HG02610 (cell line): ENCODE data around the gene NUBPL.
"Not testable (repeated sequence)": the region's sequence is repeated elsewhere in the genome, so short reads cannot be mapped to it uniquely, and the experiment has no call there.

Source experiments
- ATAC-seq: cut with Tn5 transposase; IDR thresholded peaks from one replicate; pipeline ENCODE4 v1.9.1; 2021; ENCODE audit warnings: mild to moderate bottlenecking, moderate library complexity; ENCODE audit not compliant: unreplicated experiment

NUBPL gene

DNA sequence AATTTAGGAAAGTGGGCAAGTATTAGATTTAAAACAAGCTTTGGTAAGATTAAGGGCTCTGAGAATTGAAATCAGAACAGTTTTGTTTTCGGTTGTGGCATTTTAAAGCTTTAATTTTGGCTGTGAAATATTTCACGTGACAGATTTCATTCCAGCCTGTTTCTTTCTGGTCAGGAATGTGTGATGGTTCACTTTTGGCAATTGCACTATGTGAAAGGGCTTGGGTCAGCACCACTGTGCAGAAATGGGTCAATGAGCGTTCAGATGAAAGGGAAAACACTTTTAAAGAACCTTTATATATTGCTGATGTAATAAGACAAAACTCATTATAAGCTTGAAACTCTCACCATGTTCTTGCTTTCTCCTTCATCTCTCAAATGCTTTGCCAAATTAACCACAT is 17.1 kb downstream of the NUBPL start:
- ATAC-seq: no peak

DNA sequence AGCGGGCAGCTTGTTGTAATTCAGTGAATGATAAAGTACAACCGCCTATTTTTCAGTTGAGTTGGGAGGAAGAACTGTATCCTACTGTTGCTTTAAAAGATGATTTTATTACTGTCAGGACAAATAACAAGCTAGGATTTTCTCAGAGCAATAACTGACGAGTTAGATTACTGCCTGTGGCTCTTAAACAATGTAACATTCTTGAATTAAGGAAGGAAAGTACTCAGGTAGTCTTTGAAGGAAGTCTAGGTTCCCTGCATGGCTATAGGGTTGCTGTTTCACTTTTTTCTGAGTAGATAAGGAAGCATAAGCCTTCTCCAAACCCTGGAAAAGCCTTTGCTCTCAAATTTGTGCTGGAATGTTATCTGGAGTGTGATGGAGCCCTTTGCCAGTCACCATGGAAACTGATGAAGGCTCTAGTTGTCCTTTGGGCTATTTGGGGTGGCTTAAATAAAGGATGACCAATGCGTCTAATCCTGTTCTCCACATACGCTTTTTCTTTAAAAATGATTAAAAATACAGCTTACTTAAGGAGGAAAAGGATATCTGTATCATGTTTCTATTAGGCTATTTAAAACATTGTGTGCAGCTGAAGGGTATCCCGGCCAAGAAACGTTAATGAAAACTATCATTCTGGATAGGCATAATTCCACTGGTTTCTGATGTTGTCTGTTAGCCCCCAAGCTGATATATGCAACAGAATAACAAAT is 17.7 kb downstream of the NUBPL start:
- ATAC-seq: no peak

DNA sequence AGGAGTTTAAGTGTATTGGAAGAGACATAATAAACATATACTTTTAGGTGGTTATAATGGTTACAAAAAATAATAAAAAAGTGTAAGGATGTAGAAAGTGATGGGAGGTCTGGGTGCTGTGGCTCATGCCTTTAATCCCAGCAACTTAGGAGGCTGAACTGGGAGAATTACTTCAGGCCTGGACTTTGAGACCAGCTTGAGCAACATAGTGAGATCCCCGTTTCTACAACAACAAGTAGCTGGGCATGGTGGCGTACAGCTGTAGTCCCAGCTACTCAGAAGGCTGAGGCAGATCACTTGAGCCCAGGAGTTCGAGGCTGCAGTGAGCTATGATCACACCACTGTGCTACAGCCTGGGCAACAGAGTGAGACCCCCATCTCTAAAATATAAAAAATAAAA is 19.0 kb downstream of the NUBPL start:
- no peak for ATAC-seq

DNA sequence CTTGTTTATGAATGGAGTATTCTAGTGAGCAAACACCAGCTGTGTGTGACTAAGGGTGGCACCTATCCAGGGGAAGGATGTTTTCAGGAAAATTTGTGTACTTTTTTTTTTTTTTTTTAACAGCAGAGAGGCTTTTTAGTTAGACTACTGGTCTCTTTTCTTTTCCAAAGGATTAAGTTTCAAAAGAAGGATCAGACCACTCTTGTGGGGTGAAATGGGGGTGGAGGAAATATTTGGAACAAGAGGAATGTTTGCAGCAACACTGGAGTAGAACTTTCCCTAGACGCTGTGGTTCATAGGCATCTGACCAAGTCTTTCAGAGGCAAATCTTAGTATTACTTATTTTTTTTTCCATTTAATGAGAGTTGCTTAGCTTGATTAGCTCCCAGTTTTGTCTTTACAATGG is 21.1 kb downstream of the NUBPL start:
- no peak for ATAC-seq

DNA sequence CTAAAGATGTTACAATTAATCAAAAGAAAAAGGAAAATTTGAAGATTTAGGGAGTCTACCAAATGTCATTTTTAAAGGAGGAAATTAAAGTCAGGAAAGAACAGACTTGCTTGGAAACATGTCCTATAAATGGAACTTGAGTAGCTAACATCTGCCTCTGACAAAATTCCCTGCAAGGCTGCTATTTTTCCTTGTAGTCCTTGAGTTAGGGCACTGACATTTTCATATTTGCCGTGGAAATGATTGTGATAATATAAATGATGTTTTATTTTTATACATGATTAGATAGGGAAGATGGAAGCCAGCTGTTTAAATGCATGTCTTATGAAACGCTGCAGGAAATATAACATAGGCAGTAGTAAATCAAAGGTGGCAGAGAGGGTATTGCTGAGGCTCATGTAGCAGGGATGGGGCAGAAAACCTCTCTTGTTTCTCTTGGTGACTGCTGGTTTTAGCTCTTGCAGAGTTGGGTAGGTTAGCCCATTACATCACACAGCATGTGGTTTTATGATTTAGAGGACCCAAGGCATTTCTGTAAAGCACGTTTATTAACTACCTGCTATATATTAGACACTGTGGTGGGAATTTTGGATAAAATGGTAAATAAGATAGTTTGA is 21.7 kb downstream of the NUBPL start:
- no peak for ATAC-seq

DNA sequence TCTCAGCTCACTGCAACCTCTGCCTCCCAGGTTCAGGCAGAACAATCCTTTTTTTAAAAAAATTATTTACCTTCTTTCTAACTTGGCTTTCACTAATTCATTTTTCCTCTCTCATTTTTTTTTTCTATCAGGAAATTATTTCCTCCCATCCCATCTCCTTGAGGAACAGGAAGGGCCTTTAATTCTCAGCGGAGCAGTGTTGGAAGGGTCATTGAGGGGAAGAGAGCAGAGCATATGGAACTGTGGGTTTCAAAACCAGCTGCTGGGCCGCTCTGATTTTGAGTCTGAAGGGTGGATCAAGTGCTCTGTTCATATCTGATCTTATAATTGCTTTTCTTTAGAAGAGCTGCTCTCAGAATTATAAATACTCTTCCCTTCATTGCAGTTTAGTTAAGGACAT is 29.0 kb downstream of the NUBPL start:
- ATAC-seq: no peak

DNA sequence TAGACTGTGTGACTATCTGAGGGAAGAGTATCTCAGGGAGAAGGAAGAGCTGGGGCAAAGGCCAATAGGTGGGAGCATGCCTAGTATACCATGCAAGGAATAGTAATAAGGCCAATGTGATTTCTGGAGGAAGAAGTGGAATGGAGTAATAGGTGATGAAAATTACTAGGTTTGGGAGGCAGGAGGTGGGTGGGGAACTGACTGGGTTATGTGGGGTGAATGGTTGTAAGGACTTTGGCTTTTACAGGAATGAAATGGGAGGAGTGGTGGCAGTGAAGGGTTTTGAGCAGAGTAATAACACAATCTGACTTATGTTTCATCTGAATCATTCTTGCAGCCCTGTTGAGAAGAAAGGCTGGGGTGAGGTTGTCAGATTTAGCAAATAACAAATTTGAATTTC is 30.9 kb downstream of the NUBPL start:
- no peak for ATAC-seq

DNA sequence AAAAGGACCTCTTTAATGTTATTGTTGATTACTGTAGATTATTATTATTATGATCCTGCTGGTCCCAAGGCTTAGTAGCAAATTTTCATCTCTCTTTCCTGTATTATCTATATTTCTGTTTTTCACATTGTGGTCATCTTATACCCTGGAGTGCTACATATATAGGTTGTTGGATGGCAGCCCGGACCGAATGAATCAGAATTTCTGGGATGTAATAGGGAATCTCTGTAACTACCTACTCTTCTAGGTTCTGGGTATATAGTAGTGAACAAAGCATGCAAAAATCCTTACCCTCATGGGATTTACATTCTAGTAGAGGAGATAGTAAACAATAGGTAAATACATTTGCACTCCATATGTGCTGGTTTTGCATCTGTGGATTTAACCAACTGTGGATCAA is 31.4 kb downstream of the NUBPL start:
- ATAC-seq: no peak

DNA sequence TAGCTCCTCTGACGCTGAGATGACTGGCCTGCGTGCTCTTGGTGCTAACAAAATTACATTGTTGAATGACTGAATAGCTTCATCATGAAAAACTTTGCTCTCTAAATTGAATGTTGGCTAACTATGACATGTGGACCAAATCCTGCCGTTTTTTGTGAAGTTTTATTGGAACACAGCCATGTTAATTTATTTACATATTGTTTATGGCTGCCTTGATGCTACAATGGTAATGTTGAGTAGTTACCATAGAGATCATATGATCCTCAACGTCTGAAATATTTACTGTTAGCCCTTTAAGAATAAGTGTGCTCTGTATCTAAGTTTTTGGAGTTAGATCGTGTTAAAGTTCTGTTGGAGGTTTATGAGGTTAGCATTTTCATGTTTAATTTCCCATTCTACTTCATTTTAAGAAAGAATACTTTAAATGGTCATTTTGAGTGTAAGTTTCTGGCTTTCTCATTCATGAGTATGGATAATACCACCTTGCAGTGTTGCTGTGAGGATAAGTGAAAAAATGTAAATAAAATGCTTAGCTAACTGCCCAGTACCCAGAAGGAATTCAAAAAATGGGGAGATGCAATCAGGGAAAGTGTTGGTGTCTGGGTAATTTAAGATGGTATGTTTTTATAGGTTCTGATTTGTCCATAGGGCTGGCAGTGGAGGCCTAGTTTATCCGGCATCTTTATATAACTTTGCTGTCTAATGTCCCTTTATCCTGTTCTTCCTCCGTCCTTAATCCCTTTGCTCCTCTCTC is 35.3 kb downstream of the NUBPL start:
- ATAC-seq: no peak

DNA sequence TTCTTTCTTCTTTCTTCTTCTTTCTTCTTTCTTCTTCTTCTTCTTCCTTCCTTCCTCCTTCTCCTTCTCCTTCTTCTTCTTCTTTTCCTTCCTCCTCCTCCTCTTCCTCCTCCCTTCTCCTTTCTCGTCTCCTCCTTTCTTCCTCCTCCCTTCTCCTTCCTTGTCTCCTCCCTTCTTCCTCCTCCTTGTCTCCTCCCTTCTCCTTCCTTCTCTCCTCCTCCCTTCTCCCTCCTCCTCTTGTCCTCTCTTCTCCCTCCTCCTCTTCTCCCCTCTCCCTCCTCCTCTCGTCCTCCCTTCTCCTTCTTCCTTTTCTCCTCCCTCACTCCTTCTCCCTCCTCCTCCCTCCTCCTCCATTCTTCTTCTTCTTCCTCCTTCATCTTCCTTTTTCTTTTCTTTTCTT is 44.5 kb downstream of the NUBPL start:
- ATAC-seq: no peak

DNA sequence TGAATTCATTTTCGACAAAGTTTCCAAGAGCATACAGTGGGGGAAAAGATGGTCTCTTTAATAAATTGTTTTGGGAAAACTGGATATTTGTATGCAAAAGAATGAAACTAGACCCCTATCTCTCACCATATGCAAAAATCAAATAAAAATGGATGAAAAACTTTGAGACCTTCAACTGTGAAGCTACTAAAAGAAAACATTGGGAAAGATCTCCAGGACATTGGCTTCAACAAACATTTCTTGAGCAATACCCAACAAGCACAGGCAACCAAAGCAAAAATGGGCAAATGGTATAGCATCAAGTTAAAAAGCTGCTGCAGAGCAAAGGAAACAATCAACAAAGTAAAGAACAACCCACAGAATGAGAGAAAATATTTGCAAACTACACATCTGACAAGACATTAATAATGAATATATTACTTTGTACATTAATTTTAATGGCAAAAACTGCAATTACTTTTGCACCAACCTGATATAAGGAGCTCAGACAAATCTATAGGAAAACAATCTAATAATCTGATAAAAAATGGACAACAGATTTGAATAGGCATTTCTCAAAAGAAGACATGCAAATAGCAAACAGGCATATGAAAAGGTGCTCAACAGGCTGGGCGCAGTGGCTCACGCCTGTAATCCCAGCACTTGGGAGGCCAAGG is 50.7 kb downstream of the NUBPL start:
- ATAC-seq: no peak

DNA sequence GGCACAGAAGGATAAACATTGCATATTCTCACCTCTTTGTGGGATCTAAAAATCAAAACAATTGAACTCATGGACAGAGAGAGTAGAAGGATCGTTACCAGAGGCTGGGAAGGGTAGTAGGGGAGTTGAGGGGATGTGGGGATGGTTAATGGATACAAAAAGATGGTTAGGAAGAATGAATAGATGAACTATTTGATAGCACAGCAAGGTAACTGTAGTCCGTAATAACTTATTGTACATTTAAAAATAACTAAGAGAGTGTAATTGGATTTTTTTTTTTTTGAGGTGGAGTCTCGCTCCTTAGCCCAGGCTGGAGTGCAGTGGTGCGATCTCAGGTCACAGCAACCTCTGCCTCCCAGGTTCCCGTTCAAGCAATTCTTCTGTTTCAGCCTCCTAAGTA is 52.0 kb downstream of the NUBPL start:
- no peak for ATAC-seq

DNA sequence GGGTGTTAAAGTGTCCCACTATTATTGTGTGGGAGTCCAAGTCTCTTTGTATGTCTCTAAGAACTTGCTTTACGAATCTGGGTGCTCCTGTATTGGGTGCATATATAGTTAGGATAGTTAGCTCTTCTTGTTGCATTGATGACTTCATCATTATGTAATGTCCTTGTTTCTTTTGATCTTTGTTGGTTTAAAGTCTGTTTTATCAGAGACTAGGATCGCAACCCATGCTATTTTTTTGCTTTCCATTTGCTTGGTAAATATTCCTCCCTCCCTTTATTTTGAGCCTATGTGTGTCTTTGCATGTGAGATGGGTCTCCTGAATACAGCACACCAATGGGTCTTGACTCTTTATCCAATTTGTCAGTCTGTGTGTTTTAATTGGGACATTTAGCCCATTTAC is 57.7 kb downstream of the NUBPL start:
- not testable (repeated sequence) for ATAC-seq

DNA sequence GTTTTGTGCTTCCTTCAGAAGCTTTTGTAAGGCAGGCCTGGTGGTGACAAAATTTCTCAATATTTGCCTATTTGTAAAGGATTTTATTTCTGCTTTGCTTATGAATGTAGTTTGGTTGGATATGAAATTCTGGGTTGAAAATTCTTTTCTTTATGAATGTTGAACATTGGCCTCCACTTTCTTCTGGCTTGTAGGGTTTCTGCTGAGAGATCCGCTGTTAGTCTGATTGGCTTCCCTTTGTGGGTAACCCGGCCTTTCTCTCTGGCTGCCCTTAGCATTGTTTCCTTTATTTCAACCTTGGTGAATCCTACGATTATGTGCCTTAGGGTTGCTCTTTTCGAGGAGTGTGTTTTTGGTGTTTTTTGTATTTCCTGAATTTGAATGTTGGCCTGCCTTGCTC is 58.2 kb downstream of the NUBPL start:
- no peak for ATAC-seq

DNA sequence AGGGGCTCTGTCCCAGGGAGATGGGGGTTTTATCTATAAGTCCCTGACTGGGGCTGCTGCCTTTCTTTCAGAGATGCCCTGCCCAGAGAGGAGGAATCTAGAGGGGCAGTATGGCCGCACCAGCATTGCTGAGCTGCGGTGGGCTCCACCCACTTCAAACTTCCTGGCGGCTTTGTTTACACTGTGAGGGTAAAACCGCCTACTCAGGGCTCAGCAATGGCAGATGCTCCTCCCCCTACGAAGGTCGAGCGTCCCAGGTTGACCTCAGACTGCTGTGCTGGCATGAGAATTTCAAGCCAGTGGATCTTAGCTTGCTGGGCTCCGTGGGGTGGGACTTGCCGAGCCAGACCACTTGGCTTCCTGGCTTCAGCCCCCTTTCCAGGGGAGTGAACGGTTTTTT is 59.7 kb downstream of the NUBPL start:
- ATAC-seq: not testable (repeated sequence)

DNA sequence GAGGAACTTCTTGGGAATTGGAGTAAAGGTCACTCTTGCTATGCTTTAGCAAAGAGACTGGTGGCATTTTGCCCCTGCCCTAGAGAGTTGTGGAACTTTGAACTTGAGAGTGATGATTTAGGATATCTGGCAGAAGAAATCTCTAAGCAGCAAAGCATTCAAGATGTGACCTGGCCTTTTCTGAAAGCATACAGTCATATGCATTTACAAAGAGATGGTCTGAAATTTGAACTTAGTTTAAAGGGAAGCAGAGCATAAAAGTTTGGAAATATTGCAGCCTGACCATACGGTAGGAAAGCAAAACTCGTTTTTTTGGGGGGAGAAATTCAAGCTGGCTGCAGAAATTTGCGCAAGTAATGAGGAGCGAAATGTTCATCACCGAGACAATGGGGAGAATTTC is 60.9 kb downstream of the NUBPL start:
- ATAC-seq: no peak

DNA sequence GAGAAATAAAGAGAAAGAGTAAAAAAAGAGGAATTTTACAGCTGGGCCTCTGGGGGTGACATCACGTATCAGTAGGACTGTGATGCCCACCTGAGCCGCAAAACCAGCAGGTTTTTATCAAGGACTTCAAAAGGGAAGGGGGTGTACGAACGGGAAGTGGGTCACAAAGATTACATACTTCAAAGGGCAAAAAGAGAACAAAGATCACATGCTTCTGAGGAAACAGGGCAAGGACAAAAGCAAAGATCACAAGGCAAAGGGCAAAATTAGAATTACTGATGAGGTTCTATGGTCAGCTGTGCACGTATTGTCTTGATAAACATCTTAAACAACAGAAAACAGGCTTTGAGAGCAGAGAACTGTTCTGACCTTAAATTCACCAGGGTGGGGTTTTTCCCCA is 91.7 kb downstream of the NUBPL start:
- ATAC-seq: not testable (repeated sequence)

DNA sequence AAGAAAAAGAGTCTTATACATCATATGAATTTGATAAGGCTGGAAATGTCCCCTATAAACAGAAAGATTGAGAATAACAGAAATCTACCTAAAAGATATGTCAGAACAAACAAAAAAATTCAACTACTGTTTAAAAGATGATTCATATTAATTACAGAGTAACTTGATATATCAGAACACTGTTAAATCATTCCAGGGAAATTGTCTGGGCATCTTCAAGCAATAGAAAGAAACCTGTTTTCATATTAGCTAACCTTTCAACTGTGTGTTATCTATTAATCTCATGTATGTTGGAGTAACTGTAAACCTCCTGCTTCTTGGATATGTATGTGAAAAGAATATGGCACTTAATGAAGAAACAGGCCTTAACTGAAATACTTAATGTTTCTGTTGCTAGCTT is 96.7 kb downstream of the NUBPL start:
- ATAC-seq: no peak

DNA sequence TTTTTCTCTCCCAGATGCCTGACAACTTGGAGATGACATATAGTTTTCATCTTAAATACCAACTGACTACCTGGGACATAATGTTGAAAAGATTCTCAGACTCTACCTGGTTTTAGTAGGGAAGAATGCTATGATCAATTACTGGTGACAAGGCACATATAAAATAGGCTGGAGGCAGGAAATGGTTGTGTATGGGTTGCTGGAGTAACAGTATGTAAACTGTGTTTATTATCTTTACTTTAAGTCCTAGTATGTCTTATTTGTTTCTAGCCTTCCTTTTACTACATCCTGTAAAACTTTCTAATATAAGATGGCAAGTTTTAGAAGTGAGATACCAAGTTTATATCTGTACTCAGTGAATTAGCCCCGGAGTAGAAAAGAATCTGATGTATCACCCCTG is 98.1 kb downstream of the NUBPL start:
- no peak for ATAC-seq

DNA sequence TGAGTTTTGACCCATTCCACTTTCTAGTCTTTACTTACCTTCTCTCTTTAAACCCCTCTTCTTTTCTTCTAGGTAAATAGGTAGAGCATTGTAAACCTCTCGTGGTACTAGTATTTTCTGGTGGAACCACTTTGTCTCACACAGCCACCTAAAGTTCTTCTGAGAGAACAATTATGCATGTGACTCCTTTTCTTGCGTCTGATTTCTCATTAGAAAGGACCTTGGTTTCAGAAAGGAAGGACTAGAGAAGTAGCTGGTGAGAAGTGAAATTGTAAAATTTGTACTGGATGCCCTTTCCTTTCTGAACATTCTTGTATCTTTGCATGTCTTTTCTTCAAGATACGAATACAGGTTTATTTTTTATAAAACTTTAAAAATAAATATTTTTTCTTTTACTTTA is 99.0 kb downstream of the NUBPL start:
- ATAC-seq: no peak

DNA sequence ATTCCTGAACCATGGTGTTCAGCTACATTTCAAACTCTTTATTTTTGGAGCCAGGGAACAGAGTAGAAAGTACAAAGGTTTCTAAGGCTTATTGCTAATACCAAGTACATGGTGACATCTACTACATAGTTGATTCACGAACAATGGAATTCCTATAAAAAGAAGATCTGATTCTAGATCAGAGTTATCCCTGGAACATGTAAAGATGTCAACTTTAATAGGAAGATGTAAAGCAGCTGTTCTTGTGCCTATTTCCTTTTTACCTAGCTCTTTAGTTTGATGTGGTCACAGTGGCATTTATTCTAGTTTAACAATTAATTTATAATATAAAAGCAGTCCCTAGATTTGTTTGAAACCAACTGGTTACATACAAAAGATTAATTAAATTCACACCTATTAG is 99.5 kb downstream of the NUBPL start:
- ATAC-seq: no peak

DNA sequence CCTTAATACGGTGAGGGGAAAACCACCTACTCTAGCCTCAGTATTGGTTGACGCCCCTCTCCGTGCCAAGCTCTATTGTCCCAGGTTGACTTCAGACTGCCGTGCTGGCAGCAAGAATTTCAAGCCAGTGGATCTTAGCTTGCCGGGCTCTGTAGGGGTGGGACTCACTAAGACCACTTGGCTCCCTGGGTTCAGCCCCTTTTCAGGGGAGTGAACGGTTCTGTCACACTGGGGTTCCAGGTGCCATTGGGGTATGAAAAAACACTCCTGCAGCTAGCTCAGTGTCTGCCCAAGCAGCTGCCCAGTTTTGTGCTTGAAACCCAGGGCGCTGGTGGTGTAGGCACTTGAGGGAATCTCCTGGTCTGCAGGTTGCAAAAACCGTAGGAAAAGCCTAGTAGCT is 107.1 kb downstream of the NUBPL start:
- no peak for ATAC-seq
